ENCODE data around the gene ATP5MC2. TPM values are rescaled to one million over a fixed set of nuclear protein-coding genes. Genes with fewer than 3 reads are reported as not detected.

The ATP5MC2 gene
- 326 and 343 TPM in 2 replicates for total RNA-seq

GRCh38 chr12:53675701-53676607 is at the start of gene ATP5MC2:
TSS of gene ATP5MC2 (minus strand) at chr12:53676083. CDS start at chr12:53672614, 3,469 bp downstream.

GRCh38 chr12:53625946-53626701 is 49.8 kb downstream of the ATP5MC2 start, which contains the start of gene ATF7:
TSS of gene ATF7 (minus strand) at chr12:53626382. CDS start at chr12:53601000, 25,382 bp downstream.

Other genes with a start within 250 kb of the ATP5MC2 start
- gene PRR13, start 234.3 kb downstream of the ATP5MC2 start, total RNA-seq: 80.1 and 93.2 TPM in 2 replicates
- 155 and 169 TPM in 2 replicates for gene PCBP2, start 224.0 kb downstream of the ATP5MC2 start, total RNA-seq
- gene MAP3K12, start 176.6 kb downstream of the ATP5MC2 start, total RNA-seq: 2.2 and 8.4 TPM in 2 replicates
- gene TARBP2, start 174.8 kb downstream of the ATP5MC2 start, total RNA-seq: 34.8 and 43.0 TPM in 2 replicates
- gene NPFF, start 168.6 kb downstream of the ATP5MC2 start, total RNA-seq: not detected in 2 replicates
- 9.5 and 11.1 TPM in 2 replicates for gene ATF7, start 49.7 kb downstream of the ATP5MC2 start, total RNA-seq
- 23.5 and 44.8 TPM in 2 replicates for gene CALCOCO1, start 51.4 kb upstream of the ATP5MC2 start, total RNA-seq
- not detected in 2 replicates for gene CISTR, start 75.9 kb upstream of the ATP5MC2 start, total RNA-seq

Measured in hair follicular keratinocyte (primary cell).